Colon (tissue), 2 donors: ENCODE measurements around the gene C20orf202.
"Not testable (repeated sequence)": the region's sequence is repeated elsewhere in the genome, so short reads cannot be mapped to it uniquely, and the experiment has no call there.

ENCODE experiments used
- FAIRE-seq: peaks from 2 replicates; lab custom pipeline; 2012; peaks lifted over from hg19 to GRCh38; lab: Jason Lieb, UNC
- donor health status: control.
- donor health status: control.

The C20orf202 gene

DNA sequence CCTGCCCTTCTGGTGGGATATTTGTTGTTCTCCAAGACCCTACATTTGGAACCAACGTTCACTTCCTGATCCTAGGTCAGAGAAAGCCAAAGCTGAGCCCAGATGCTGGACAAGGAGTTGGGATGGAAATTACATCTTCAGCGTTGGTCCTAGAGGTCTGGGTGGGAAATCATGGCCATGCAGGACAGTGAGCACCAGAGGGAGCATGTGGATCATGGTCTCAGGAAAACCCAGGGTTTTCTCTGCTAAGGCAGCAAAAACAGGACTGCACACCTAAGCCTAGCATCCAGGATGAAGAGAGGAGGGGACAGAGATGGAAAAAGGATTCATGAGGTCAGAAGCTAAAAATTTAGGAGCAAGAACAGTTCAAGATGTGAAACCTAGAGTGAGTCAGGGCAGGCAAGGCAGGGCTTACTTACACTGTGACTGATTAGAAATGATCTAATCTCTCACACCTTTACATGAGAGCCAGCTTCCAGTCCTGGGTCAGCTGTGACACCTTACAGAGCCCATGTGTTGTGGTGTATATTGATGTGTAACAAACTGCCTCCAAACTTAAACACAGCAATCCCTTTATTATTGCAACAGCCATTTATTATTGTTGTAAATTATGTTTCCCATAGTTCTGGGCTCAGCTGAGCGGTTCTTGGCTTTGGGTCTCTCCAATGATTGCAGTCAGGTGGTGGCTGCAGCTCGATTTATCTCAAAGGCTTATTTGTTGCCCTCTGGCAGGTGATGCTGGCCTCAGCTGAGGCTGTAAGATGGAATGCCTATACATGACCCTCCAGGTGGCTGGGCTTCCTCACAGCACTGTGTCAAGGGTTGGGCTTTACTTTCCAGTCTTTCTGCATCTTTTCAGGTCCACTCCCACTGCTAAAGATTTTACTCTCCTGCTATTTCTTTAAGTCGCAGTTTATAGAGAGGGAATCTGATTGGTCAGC lies 6.5 kb downstream of the C20orf202 start:
- FAIRE-seq: no peak

GRCh38 chr20:1210501-1210900 lies 7.2 kb downstream of the C20orf202 start:
- FAIRE-seq: no peak

DNA sequence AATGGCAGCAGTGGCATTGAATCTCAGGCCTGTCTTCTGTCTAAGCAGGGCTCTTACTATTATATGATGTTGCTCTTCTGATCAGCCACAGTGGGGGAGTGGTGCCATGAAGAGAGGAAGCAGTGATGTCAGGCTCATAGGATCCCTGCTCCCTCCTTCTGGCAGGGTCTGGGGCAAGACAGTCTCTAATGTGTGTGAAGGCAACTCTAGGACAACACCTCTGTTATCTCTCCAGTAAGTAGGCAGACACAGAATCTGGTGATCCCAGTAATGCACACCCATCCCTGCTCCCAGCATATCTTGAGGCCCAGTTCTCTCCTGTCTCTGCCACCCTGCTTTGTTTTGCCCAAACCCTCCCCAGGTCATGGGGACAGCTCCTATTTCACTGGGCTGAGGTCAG lies 8.8 kb downstream of the C20orf202 start:
- FAIRE-seq: no peak

GRCh38 chr20:1212607-1213396 lies 9.5 kb downstream of the C20orf202 start:
- no peak for FAIRE-seq

- no peak for FAIRE-seq
Measured at GRCh38 chr20:1214838-1215261, 11.6 kb downstream of the C20orf202 start.

- no peak for FAIRE-seq
Measured at GRCh38 chr20:1215386-1216170, 12.3 kb downstream of the C20orf202 start.

GRCh38 chr20:1216527-1217427 lies 13.5 kb downstream of the C20orf202 start:
- not testable (repeated sequence) for FAIRE-seq

DNA sequence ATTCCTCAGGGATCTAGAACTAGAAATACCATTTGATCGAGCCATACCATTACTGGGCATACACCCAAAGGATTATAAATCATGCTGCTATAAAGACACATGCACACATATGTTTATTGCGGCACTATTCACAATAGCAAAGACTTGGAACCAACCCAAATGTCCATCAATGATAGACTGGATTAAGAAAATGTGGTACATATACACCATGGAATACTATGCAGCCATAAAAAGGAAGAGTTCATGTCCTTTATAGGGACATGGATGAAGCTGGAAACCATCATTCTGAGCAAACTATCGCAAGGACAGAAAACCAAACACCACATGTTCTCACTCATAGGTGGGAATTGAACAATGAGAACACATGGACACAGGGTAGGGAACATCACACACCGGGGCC lies 19.5 kb downstream of the C20orf202 start:
- not testable (repeated sequence) for FAIRE-seq

- no peak for FAIRE-seq
Measured at GRCh38 chr20:1224205-1224890, 21.1 kb downstream of the C20orf202 start.

GRCh38 chr20:1225263-1225782 lies 22.1 kb downstream of the C20orf202 start:
- no peak for FAIRE-seq

DNA sequence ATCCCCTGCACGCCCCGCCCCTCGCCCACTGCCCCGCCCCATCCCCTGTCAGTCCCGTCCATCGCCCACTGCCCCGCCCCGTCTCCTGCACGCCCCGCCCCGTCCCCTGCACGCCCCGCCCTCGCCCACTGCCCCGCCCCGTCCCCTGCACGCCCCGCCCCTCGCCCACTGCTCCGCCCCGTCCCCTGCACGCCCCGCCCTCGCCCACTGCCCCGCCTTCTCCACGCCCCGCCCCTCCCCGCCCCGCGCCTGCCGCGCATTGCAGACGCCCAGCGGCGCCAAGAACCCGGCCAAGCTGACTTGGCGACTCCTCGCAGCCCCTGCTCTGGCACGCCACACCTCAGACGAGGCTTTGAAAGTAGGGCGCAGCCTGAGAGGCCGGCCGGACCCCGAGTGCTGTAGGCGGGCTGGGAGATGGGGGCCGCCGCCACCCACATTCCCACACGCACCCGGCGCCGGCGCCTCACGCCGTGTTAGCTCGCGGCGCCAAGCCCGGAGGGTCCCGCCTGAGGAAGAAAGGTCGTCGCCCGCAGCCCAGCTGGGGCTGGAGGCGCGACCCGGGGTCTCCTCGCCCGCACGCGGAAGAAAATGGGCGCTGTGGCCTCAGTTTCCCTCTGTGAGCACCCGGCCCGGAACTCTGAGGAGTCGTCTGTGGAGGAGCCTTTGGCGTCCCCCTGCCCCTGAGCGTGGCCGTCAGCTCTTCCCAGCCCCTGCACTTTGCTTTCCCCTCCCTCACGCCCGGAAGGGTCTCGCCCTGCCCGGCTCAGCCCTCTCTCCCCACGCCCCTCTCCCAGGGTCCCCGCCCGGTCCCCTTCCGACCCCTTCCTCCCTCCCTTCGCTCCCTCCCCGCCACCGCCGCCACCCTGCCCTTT lies 22.8 kb downstream of the C20orf202 start, which contains the start of gene RAD21L1:
Gene RAD21L1 (plus strand): TSS at position 262 of the 872 bp plus-strand sequence. CDS start 2,410 bp downstream, outside the sequence.
- no peak for FAIRE-seq

DNA sequence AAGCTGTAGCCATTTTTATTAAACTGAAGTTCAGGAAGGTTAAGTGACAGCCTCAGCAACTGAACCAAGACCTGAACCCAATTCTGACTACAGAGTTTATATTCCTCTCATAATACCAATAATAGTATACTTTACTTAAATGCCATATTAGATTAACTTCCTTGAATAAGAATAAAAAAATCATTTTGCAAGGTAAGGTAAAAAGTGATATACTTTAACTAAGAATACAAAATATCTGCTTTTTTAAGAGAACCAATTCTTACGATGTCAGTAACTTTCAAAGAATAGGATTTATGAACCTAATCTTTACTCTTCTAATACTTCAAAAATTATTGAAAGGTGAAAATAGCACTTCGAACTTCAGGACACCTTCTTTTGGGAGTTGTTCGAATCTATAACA lies 26.3 kb downstream of the C20orf202 start:
- no peak for FAIRE-seq

DNA sequence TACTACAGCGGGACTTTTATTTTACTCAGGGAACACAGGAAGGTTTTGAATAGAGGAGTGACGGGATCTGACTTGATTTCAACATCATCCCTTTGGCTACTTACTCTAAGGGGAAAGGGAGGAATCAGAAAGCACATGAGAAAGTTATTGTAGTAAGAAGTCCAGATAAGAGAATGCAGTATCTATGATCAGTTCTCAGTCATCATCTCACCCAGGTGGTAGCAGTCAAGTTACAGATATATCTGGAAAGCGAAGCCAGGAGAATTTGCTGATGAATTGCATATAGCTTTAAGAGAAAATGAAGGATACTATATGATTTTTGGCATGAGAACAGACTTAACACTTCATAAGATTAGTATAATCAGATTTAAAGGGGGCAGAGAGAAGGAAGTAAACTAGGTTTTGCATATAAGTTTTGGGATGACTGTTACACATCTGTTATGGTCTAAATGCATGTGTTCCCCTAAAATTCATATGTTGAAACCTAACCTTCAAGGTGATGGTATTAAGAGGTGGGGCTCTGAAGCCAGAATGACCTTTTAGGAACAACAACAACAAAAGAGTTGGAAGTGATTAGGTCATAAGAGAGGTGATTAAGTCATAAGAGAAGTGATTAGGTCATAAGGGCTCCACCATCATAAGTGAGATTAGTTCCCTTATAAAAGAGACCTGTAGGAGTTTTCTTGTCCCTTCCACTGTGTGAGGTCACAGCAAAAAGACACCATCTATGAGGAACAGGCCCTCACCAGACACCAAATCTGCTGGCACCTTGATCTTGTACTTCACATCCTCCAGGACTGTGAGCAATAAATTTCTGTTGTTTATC lies 29.2 kb downstream of the C20orf202 start:
- FAIRE-seq: no peak

GRCh38 chr20:1240549-1240948 lies 37.3 kb downstream of the C20orf202 start:
- no peak for FAIRE-seq

- no peak for FAIRE-seq
Measured at GRCh38 chr20:1241456-1241855, 38.2 kb downstream of the C20orf202 start.

GRCh38 chr20:1242099-1242498 lies 38.8 kb downstream of the C20orf202 start:
- FAIRE-seq: no peak

- no peak for FAIRE-seq
Measured at GRCh38 chr20:1242530-1242929, 39.3 kb downstream of the C20orf202 start.

GRCh38 chr20:1245578-1245977 lies 42.3 kb downstream of the C20orf202 start:
- FAIRE-seq: no peak
